ENCODE data around the gene EMSY. TPM values are rescaled to one million over a fixed set of nuclear protein-coding genes. Genes with fewer than 3 reads are reported as not detected.
"Not testable (repeated sequence)": the region's sequence is repeated elsewhere in the genome, so short reads cannot be mapped to it uniquely, and the experiment has no call there.

EMSY gene
- total RNA-seq, 1 experiment from 2014 or later: 29.3 TPM

- Histone ChIP-seq H2AFZ (ENCODE audit: low read length) (no peak overlapping the region), H2BK12ac (ENCODE audit: insufficient read length, low read depth, low read length) (no peak overlapping the region), H2BK5ac (ENCODE audit: insufficient read length, low read length) (no peak overlapping the region), H3K4ac (ENCODE audit: low read depth, low read length) (no peak overlapping the region), H2BK20ac (ENCODE audit: low read depth, low read length, poor library complexity, severe bottlenecking) (no peak overlapping the region), H3K23me2 (ENCODE audit: insufficient read length, low read depth, low read length, poor library complexity, severe bottlenecking) (no peaks in the 10 kb centered on the region), H2AK5ac (ENCODE audit: insufficient read length, low read length) (no peak overlapping the region), H3K4me1 (ENCODE audit: insufficient read depth, low read length) (no peaks in the 10 kb centered on the region), H4K20me1 (ENCODE audit: control insufficient read depth, insufficient read depth, insufficient read length) (no peaks in the 10 kb centered on the region), H3K56ac (ENCODE audit: insufficient read length, low read depth, low read length) (no peak overlapping the region), H4K5ac (ENCODE audit: insufficient read length, low read depth, low read length) (no peak overlapping the region), H3K14ac (ENCODE audit: insufficient read depth, low read length) (no peak overlapping the region), H3K18ac (ENCODE audit: insufficient read length, low read depth, low read length) (no peak overlapping the region), H3K9ac (ENCODE audit: extremely low read depth, insufficient read length, low read length) (no peak overlapping the region), H2BK120ac (ENCODE audit: low read depth, low read length, poor library complexity, severe bottlenecking) (no peak overlapping the region), H3K27ac (ENCODE audit: insufficient read length, low read depth, low read length) (no peak overlapping the region), H3K4me2 (ENCODE audit: insufficient read depth, insufficient read length, low read length) (no peak overlapping the region), H4K8ac (replicated peaks; ENCODE audit: insufficient read length, low read depth, low read length) (no peak overlapping the region), H3T11ph (ENCODE audit: low read length) (no peak overlapping the region), H4K91ac (ENCODE audit: insufficient read length, low read depth, low read length) (no peak overlapping the region), H3K9me3 (ENCODE audit: control insufficient read depth, low read depth, low read length) (no peaks in the 10 kb centered on the region), H3K79me2 (ENCODE audit: insufficient read depth, low read length) (no peaks in the 10 kb centered on the region), H3K23ac (ENCODE audit: insufficient read length, low read depth, low read length) (no peak overlapping the region), H2BK15ac (ENCODE audit: low read depth, low read length) (no peak overlapping the region), H3K79me1 (ENCODE audit: insufficient read depth, low read depth, low read length, poor library complexity, severe bottlenecking) (no peaks in the 10 kb centered on the region), H3K27me3 (ENCODE audit: insufficient read depth, low read length) (no peaks in the 10 kb centered on the region)
- Mint-ChIP-seq H3K9me3 (peaks cover 2% of the 10 kb centered on the region in 2 experiments; a peak in 1 of 5 replicates), H3K4me1 (no peaks in the 10 kb centered on the region), H3K27me3 (ENCODE audit: low read depth) (no peaks in the 10 kb centered on the region; the same call in 1 of the 2 replicates), H3K27ac (no peak overlapping the region), H3K4me3 (no peak overlapping the region), H3K36me3 (ENCODE audit: insufficient read depth in 1 of 3, low read depth in 3 of 3) (no peaks in the 10 kb centered on the region; a peak in 1 of 7 replicates)
- WGBS (ENCODE audit: extremely low coverage, insufficient read length, low lambda C conversion rate): no CpG with 5 or more reads among the region's 1 CpG
- DNase-seq: no peak
- TF ChIP-seq, protein P1, sequence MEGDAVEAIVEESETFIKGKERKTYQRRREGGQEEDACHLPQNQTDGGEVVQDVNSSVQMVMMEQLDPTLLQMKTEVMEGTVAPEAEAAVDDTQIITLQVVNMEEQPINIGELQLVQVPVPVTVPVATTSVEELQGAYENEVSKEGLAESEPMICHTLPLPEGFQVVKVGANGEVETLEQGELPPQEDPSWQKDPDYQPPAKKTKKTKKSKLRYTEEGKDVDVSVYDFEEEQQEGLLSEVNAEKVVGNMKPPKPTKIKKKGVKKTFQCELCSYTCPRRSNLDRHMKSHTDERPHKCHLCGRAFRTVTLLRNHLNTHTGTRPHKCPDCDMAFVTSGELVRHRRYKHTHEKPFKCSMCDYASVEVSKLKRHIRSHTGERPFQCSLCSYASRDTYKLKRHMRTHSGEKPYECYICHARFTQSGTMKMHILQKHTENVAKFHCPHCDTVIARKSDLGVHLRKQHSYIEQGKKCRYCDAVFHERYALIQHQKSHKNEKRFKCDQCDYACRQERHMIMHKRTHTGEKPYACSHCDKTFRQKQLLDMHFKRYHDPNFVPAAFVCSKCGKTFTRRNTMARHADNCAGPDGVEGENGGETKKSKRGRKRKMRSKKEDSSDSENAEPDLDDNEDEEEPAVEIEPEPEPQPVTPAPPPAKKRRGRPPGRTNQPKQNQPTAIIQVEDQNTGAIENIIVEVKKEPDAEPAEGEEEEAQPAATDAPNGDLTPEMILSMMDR (conservative IDR thresholded peaks at IDR 0.05): no peak
Measured at GRCh38 chr11:76568621-76569020, 123.8 kb downstream of the EMSY start.

DNA sequence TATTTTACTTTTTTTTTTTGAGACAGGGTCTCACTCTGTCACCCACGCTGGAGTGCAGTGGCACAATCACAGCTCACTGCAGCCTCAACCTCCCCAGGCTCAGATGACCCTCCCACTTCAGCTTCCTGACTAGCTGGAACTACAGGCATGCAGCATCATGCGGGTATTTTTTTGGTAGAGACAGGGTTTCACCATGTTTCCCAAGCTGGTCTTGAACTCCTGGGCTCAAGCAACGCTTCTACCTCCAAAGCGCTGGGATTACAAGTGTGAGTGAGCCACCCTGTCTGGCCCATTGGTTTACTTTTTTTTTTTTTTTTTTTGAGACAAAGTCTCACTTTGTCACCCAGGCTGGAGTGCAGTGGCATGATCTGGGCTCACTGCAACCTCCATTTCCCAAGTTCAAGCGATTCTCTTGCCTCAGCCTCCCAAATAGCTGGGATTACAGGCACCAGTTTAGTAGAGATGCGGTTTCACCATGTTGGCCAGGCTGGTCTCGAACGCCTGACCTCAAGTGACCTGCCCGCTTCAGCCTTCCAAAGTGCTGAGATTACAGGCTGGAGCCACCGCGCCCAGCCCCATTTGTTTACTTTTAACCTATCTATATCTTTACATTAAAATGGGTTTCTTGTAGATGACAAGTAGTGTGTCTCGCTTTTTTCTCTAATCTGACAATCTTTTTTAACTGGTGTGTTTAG is 127.5 kb downstream of the EMSY start:
- H3K23ac ChIP-seq (ENCODE audit: insufficient read length, low read depth, low read length); H3K9me3 Mint-ChIP-seq; H3K23me2 ChIP-seq (ENCODE audit: insufficient read length, low read depth, low read length, poor library complexity, severe bottlenecking); H2BK5ac ChIP-seq (ENCODE audit: insufficient read length, low read length); H2BK20ac ChIP-seq (ENCODE audit: low read depth, low read length, poor library complexity, severe bottlenecking); H3K27ac Mint-ChIP-seq; H3K4me1 ChIP-seq (ENCODE audit: insufficient read depth, low read length); H3K4me2 ChIP-seq (ENCODE audit: insufficient read depth, insufficient read length, low read length); H4K20me1 ChIP-seq (ENCODE audit: control insufficient read depth, insufficient read depth, insufficient read length); H4K5ac ChIP-seq (ENCODE audit: insufficient read length, low read depth, low read length); H2AK5ac ChIP-seq (ENCODE audit: insufficient read length, low read length); H3K14ac ChIP-seq (ENCODE audit: insufficient read depth, low read length); H2BK12ac ChIP-seq (ENCODE audit: insufficient read length, low read depth, low read length); H2AFZ ChIP-seq (ENCODE audit: low read length); H3T11ph ChIP-seq (ENCODE audit: low read length); H4K8ac ChIP-seq (replicated peaks; ENCODE audit: insufficient read length, low read depth, low read length); H3K4me1 Mint-ChIP-seq; H3K9ac ChIP-seq (ENCODE audit: extremely low read depth, insufficient read length, low read length); H3K79me1 ChIP-seq (ENCODE audit: insufficient read depth, low read depth, low read length, poor library complexity, severe bottlenecking); H3K27ac ChIP-seq (ENCODE audit: insufficient read length, low read depth, low read length); H3K9me3 ChIP-seq (ENCODE audit: control insufficient read depth, low read depth, low read length); H3K27me3 Mint-ChIP-seq (ENCODE audit: low read depth); DNase-seq; H3K4me3 Mint-ChIP-seq; H3K36me3 Mint-ChIP-seq (ENCODE audit: insufficient read depth in 1 of 3, low read depth in 3 of 3); H2BK120ac ChIP-seq (ENCODE audit: low read depth, low read length, poor library complexity, severe bottlenecking); H3K4ac ChIP-seq (ENCODE audit: low read depth, low read length); H2BK15ac ChIP-seq (ENCODE audit: low read depth, low read length); H3K18ac ChIP-seq (ENCODE audit: insufficient read length, low read depth, low read length); H3K27me3 ChIP-seq (ENCODE audit: insufficient read depth, low read length); H3K56ac ChIP-seq (ENCODE audit: insufficient read length, low read depth, low read length); H4K91ac ChIP-seq (ENCODE audit: insufficient read length, low read depth, low read length); H3K79me2 ChIP-seq (ENCODE audit: insufficient read depth, low read length): not testable (repeated sequence)
- no CpG with 5 or more reads among the region's 12 CpGs for WGBS (ENCODE audit: extremely low coverage, insufficient read length, low lambda C conversion rate)

All from H9 (cell line).